Activated CD8-positive, alpha-beta memory T cell treated with anti-CD3 and anti-CD28 coated beads for 48 hours (primary cell): ENCODE data around the gene HIF1A.

ENCODE experiments used
- DNase-seq, 3 experiments: peaks; one replicate each; pipeline ENCODE4 v3.0.0-alpha.2; 2020; ENCODE audit warnings: low read depth in 2 of 3, low spot score in 2 of 3

Gene HIF1A

DNA sequence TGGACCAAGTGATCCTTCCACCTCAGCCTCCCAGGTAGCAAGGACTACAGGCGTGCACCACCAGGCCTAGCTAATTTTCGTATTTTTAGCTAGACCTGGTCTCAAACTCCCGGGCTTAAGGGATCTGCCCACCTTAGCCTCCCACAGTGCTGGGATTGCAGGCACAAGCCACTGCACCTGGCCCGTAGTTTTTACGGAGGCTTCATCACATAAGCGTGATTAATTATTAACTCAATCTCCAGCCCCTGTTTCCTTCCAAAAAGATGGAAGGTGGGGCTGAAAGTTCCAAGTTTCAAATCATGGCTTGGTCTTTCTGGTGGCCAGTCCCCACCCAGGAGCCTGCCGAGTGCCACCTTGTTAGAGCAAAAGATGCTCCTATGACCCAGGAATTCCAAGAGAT is 22.5 kb upstream of the HIF1A start:
- DNase-seq: no peak

DNA sequence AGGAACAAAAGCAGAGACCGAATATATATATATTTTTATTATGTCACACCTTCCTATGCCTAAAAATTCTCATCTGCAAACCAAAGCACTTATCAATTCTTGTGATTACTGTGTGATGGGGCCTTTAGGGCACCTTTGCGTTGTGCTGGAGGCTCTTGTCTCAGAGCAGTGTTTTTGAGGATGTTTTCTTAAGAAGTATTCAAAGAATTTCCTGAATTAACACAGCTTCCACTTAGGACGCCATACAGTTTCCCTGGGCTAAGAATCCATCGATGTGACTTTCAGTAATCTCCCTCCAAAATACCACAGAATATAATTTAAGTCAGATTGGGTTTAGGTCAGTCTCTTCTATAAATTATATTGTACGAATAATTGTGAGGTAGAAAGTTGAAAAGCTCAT is 22.0 kb upstream of the HIF1A start:
- DNase-seq: no peak

DNA sequence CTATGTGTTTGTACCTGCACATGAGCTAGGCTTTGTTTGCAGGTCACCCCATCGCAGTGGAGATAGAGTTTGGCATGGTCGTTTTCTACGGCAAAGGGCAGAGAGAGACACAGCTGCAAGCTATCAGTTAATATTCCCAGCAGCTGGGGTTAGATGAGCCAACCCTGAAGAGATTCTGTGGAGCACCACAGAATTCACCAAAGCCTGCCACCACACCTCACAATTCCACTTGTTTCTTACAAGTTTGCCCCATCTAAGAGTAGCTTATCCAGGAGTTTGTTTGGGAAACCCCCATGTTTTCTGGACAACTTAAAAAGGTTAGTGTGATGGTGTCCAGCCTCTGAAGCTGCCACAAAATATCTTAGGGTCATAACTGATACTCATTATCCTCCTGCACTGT is 20.0 kb upstream of the HIF1A start:
- DNase-seq: no peak

DNA sequence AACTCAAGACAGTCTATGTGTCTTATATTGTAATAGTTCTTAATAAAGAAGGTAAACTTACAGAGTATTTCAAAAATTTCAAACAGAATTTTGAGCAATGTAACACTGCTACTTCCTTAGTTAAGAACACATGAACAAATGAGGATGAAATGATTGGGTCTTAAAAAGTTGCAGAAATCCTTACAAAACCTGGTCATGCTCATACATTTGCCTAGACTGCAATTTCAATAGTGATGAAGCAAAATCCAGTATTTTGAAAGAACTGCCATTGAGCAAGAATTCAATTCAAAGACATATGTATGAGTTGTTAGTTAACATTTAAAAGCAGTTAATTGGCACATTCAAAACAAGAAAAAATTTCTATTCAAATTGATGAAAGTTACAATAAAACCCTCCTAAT is 17.8 kb upstream of the HIF1A start:
- DNase-seq: no peak

DNA sequence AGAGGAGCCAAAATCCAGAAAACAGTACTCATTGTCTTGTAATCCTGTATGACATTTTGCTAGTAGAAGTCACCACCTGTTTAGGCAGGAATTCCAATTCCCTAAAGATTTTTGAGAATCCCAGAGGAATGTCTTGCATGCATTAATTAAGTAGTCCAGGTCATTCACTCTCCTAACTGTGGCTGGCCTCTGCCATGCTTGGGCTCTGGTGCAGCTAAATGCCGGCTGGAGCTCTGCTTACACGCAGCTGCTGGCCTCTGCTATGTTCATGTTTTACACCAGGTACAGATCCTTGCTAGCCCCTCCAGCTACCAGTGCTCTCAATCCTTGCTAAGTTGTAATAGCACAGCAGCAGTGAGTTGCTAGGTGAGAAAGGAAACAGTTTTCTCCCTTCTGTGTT is 16.3 kb upstream of the HIF1A start:
- DNase-seq: no peak

DNA sequence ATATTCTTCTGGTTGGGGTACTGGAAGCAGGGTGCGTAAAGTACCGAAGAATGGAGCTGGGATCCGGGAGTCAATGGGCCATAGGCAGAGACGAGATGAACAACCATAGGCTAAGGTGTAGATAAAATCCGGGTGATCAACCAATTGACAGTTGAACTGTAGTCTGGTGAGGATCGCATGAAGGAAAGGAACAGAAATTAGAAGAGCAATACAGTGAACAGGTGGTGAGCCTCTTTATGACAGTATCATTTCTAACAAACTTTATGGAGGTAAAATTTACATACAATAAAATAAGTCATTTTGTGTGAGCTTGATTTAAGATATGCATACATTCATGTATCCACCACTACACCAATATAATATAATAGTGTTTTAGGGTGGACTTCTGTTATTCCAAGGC is 13.9 kb upstream of the HIF1A start:
- DNase-seq: no peak

DNA sequence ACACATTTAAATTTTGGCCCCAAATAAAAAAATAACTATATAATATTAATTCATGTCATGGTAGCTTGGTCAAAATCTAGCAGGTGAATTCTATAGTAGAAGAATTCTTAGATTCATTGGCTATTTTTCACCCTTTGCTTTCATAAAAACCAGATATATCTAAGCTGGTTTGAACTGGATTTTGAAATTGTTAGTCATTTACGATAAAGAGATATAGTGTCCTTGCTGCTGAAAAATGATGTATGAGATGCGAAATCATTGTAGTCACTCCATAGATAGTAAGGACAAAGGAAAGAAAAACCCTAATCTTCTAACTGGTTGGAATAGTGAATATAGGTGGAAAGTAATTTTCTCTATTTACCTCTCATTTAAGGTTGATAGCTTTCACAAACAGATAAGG is 12.2 kb upstream of the HIF1A start:
- no peak for DNase-seq

DNA sequence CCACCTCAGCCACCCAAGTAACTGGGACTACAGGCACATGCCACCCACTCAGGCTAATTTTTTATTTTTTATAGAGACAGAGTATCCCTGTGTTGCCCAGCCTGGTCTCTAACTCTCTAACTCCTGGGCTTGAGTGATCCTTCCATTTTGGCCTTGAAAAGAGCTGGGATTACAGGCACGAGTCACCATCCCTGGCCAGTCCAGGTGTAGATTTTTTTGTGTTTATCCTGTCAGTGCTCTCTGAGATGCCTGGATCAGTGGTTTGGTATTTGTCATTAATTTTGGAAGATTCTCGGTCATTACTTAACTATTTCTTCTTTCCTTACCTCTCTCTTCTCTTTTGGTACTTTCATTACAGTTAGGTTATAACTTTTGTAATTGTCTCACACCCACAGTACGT is 5.3 kb upstream of the HIF1A start:
- no peak for DNase-seq

DNA sequence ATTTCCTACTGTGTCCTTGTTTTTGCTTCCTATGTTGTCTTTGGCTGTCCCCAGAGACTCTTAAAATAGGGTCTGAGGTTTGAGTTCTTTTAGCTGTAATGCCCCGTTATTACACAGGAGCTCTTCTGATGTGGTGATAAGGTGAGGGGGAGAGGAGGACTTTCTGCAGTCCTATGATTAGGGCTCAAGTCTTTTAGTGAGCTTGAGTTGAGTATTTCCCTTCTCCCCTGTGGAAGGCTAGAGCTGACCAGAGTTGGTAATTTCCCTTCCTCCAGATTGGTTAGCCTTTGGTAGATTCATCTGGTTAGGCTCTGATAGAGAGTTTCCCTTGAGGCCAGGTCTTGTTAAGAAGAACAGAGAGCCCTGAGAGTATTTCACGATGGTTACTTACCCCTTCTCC is 4.3 kb upstream of the HIF1A start:
- DNase-seq: no peak

DNA sequence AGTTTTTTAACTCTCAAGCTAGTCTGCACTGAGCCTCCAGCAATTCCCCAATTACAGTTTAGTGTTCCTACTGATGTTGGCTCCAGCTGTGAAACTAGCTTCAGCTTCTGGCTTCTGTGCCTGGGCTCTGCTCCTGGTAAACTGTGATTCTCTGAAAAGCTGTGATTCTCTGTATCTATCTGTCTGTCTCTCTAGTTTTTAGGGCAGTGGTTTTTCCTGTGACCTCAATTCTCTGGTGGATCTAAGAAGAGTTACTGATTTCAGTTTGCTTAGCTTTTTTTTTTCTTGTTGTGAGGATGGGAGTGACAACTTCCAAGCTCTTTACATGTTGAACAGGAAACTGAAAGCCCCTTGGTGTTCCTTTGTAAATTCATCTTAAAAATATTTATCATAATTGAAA is 3.8 kb upstream of the HIF1A start:
- DNase-seq: no peak

DNA sequence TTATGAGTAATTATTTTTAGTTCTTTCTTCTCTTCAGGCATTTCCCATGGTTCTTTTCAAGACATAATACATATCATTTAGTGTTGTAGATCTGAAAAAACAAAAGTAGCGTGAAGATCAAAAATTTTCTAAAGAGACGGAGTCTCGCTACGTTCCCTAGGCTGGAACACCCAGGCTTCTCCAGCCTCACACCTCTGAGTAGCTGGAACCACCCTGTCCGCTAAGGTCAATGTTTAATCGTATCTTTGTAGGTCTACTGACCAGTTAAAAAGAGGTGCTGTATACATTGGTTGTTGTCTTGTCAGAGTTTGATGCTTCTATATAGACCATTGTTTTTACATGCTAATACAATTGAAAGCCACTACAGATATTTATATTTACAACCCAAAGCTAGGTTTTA is 1.3 kb upstream of the HIF1A start:
- no peak for DNase-seq

DNA sequence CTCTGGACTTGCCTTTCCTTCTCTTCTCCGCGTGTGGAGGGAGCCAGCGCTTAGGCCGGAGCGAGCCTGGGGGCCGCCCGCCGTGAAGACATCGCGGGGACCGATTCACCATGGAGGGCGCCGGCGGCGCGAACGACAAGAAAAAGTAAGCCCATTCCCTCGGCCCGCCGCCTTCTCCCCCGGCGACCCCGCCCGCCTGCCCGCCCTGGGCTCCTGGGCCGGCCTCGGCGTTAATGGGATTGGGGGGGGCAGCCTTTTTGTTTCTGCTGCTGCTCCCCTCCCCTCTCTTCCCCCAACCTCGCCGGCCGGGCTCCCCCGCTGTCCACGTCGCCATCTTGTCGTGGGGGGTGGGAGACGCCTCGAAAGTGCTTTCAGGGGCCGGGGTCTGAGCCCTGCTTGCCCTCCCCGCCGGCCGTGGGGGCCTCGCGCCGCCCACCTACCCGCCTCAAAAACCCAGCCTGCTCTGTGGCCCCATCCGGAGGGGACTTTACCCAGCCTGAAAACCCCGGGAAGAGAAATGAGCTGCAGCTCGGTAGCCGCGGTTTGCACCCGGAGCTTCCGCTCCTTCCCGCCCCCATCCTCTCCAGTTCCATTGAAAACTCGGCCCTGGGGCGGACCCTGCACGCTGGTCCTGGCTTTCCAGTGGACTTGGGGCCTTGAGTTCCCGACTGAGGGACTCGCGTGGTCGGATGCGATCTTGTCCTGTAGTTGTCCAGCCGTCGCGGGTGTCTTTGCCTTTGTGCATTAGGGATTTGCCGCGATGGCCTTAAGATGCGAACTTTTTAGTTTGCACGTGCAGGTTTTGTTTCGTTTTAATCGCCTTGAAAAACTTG is 598 bp downstream of the HIF1A start:
- DNase-seq: peak; percentile 34 to 45 (median 34)

DNA sequence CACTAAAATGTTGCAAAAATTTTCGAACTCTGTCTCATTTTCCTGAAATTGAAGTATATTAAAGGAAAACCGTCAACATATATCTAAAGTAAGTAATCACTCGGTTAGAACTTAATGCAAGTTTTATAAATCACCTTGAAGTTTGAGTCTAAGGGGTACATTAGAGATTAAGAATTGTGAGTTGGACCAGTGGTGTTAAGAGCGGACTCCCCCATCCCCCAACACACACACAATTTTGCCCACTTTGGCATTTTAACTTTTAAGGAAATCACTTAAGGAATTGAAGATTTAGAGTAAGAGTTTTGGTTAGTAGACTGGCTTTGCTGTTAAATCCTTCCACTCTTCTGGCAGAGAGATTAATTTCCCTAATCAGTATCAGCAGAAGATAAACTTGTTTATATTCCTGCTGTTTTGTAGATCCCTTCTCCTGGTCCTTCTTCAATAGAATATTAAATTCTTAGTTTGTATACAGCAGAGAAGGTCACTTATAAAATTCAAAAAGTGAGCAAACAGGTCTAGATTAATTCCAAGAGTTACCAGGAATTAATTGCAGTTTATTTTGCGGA is 1.5 kb downstream of the HIF1A start:
- no peak for DNase-seq

DNA sequence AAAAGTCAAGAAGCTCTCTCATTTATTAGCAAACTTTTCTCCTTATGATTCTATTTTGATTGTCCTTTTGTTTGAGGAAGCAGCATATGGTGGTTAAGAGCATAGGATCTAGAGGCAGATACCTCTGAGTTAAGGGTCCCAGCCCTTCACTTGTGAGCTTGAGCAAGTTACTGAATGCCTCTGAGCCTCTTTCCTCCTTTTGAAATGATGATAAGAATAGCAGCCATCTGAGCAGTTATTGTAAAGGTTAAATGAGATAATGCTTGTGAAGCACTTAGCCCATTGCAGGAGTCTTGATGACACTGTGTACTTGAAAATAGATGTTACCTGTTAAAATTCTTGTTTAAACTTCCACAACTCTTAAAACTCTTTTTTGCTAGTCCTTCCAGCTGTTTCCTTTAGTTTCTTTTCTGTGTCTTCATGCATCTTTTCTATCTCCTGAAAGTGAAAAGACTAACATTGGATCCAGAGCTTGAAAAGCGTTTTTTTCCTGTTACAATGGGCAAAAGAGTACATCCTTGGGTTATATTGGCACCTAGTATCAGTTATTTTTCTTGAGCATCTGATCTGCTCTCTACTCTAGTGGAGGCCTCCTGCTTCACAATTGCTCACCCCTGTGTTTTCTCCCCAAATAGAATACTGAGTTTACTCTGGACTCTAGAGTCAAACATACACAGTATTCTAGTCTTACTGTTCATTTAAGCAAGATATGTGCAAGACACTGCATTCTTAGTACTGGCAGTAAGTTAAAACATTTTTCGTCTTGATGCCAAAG is 3.1 kb downstream of the HIF1A start:
- DNase-seq: no peak

DNA sequence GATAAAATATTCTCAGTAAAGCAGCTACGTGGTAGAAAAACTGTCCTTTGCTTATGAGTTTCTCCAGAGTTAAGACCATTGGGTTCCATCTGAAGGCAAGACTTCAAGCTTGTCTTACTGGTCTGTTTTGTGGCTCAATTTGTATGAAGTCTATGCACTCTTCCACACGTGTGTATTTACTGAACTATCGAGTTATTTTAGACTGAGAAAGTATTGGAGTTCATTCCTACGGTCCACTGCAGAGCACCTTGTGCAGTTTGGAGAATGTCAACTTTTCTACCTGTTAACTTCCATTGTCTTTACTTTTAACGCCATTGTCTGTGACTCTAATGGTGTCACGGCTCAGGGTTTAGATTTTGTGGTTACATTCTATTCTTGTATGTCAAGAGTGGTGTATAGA is 3.7 kb downstream of the HIF1A start:
- no peak for DNase-seq

DNA sequence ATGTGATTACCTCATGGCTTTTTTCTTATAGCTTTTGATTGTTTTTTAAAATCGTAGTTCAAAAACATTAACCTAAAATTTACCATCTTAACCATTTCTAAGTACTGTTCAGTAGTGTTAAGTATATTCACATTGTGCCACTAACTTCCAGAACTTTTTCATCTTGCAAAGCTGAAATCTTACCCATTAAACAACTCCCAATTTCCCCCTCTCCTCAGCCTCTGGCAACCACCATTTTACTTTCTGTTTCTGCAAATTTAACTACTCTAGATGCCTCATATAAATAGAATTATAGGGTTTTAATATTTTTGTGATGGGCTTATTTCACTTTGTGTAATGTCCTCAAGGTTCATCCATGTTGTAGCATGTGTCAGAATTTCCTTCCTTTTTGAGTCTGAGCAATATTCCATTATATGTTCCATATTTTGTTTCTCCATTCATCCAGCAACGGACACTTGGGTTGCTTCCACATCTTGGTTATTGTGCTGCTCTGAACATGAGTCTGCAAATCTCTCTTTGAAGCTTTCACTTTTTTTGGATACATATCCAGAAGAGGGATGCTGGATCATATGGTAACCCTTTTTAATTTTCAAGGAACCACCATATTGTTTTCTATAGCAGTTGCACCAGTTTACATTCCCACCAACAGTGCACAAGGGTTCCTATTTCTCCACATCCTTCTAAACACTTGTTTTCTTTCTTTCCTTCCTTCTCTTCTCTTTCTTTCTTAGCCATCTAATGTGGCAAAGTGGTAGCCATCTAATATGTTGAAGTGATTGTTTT is 5.0 kb downstream of the HIF1A start:
- no peak for DNase-seq

DNA sequence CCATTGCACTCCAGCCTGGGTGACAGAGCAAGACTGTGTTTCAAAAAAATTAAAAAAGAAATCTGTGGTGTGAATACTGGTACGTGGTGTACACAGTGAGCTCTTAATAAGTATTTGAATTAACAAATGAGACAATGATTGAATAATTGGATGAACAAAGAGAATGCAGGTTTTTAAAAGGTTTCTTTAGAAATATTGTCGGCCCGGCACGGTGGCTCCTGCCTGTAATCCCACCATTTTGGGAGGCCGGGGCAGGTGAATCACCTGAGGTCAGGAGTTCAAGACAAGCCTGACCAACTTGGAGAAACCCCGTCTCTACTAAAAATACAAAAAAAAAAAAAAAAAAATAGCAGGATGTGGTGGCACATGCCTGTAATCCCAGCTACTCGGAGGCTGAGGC is 6.6 kb downstream of the HIF1A start:
- DNase-seq: no peak

DNA sequence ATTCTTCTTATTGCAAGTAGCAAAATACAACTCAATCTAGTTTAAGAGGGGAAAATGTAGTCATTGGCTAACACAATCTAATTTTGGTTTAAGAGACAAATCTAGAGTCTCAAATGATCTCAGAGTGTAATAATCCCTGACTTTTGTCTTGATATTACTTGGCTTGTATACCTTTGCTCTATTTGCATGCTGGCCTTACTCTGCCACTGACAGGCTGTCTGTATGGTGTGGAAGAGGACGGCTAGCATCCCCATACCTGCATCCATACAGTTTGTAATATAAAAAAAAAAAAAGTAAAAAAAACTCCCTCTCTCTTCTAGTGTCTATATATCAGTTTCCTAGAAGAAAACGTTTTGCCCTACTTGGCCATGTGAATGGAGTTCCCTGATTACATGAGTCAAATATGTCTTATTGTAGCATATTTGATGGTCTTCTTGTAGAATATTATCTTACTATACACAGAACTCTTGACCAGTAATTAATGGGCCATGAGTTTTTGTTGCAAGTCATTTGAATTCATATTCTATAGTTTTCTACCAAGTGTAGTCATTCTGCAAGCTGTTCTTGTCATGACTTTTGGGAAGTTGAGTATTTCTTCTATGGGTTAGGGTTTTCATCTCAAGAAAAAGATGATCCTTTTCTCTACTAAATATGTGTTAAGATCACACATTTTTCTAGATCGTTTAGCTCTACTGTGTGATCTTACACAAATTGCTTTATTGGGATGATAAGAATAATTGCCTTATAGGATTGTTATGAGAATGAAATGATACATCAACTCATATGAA is 8.2 kb downstream of the HIF1A start:
- no peak for DNase-seq

DNA sequence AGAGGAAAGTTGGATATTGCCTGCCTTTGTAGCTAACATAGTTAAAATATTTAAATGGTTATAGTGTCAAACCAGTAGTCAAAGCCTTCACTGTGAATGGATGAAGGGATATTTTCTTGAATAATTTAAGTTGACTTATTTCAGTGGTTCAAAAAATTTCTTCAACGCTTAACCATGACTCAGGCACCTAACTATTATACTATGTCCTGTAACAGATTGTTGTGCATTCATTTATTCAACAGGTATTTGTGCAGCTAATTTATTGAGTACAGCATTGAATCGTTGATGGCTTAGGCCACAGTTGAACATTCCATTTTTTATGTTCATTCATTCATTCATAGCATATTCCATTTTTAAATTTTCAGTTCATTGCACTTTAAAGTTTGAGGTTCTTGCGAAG is 9.2 kb downstream of the HIF1A start:
- no peak for DNase-seq

DNA sequence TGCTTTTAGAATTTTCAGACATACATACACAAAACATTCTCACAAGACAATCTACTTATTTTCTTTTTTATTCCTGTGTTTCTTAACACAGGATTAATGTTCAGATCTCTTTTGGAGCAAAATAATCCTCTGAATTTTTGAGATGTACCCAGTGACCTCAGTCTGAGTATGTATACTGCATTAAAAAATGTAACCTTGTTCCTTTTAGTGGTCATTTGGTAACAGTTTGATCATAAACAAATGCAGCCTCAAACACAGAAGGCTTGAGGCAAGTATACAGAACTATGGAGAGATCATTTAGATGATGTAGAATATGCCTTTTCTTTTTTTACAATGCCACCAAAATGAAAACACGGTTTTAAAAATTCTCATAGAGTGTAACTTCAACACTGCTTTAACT is 9.7 kb downstream of the HIF1A start:
- DNase-seq: no peak
